COLO668 (cell line): ENCODE data around the gene DPP3.
"Not testable (repeated sequence)": the region's sequence is repeated elsewhere in the genome, so short reads cannot be mapped to it uniquely, and the experiment has no call there.

Source experiments
- DNase-seq: peaks from one replicate; lab custom pipeline; 2025; ENCODE audit not compliant: unreplicated experiment; lab: John Stamatoyannopoulos, UW

The DPP3 gene

DNA sequence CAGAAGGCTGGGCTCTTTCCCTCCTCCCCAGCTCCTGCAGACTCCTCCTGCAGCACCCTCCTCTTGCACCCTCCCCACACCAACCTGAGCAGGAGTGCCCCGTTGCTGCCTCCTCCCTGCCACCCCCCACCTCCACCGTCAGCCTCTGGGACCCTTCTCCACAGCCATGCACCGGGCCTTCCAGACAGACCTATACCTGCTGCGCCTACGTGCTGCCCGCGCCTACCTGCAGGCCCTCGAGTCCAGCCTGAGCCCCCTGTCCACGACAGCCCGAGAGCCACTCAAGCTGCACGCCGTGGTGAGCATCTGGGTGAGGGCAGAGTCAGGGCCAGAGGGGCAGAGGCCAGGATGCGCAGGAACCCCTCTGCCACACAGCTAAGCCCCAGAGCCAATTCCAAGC, 49.4 kb downstream of the DPP3 start:
- no peak for DNase-seq

DNA sequence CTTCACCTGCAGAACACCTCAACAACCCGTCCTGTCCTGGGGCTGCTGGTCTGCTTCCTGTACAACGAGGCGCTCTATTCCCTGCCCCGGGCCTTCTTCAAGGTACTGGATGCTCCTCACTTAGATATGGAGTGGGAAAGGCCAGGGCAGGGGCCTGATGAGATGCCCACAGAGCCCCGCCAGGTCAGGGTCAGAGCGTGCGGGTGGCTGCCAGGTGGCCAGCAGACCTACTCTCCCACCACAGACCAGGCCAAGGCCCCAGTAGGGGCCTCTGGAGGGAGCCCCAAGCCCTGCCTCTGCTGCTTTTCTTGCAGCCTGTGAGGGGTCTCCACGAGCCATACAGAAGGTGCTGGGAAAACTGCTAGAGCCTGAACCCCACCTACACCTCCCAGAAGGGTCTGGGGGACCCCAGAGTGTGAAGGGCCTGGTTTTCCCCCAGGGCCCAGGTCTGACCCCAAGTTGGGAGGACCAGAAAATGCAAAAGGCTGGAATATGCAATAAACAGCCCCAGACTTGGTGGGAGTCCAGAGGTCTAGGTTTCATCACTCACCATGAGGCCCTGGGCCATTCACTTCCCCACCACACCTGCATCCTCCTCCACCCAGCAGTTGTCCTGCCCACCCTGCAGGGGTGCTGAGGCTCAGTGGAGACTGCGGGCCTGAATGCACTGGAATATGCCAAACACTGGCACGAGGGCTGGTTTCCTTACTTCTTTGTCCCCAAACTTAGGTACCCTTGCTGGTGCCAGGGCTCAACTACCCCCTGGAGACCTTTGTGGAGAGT, 50.9 kb downstream of the DPP3 start:
- DNase-seq: no peak

DNA sequence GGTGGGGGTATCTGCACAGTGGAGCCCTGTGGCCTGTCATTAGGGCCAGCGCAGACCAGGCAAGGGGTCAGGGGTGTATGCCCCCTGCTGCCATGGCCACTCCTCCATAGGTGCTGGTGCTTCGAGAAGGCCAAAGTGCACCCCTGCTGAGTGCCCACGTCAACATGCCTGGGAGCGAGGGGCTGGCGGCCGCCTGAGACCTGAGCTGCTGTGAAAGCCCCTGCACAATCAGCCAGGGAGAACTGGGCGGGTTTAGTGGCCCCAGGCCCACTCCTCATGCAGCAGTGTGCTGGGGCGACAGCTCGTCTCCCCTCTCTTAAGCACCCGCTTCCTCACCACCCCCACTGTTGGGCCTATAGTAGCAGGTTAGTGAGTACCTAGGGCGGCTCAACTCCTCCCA, 51.6 kb downstream of the DPP3 start:
- no peak for DNase-seq

DNA sequence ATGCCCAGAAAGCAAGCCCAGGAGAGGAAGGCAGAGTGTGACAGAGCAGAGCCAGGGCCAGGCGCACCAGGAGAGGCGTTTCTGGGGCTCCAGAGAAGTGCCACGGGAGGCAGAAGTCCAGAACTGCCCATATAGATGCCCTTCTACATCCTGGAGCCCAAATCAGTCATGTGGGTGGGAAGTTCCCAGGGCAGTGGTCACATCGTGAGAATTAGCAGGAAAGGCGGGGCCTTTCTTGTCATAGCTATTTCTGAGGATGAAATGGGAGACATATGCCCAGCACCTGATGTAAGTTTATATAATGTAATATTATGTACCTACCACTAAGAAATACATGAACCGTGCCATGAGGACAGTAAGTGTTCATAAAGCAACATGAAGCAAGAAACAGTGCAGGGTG, 52.5 kb downstream of the DPP3 start:
- no peak for DNase-seq

DNA sequence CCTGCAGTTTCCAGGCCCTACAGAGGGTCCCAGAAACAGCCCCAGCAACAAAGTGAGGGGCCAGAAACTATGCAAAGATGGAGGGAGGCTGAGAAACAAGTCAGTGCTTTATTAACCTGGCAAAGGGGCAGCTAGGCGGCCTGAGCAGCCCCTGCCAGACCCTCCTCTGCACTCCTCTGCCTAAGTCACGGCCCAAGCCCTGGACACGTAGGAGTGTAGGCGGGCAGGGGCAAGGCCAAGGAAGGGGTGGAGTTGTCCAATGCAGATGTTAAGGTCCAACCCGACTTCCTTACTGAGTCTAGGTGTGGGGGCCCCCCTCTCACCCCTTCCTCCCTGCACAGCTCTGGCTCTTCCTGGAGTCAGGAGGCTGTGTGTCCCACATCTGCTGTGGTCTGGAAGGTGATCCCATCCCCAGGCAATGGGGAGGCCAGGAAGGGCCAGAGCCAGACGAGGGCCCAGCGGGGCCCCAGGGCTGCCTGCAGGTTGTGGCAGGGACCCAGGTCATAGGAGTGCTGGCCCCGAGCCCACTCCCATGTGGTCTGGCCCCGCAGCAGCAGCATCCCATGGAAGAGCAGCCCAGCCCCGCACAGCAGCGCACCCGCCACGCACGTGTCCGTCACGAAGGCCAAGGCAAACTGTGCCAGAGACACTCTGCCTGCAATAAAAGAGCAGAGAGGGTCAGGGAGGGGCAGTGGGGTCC, 59.1 kb downstream of the DPP3 start:
- no peak for DNase-seq

DNA sequence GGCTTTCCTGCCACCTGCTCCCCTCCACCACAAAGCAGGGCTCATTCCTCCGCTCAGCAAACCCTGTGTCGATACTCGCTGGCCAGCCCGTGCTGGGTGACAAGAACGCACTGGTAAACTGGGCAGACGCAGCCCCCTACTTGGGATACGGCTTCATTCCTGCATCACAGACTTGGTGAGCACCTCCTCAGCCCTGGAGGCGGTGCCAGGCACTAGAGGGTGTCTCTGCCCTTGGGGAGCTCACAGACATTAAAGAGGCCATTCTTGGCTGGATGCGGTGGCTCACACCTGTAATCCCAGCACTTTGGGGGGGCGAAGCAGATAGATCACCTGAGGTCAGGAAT, 59.6 kb downstream of the DPP3 start:
- no peak for DNase-seq

DNA sequence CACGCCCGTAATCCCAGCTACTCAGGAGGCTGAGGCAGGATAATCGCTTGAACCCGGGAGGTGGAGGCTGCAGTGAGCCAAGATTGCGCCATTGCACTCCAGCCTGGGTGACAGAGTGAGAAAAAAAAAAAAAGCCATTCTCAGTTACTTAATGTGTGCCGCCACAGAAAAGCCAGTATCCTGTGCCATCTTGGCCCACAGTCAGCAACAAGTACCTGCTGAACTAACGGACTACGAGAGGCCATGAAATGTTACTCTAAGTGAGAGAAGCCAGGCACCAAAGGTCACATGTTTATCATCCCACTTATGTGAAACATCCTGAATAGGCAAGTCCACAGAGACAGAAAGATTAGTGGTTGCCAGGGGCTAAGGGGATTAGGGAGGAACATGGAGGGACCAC, 60.4 kb downstream of the DPP3 start:
- DNase-seq: not testable (repeated sequence)

DNA sequence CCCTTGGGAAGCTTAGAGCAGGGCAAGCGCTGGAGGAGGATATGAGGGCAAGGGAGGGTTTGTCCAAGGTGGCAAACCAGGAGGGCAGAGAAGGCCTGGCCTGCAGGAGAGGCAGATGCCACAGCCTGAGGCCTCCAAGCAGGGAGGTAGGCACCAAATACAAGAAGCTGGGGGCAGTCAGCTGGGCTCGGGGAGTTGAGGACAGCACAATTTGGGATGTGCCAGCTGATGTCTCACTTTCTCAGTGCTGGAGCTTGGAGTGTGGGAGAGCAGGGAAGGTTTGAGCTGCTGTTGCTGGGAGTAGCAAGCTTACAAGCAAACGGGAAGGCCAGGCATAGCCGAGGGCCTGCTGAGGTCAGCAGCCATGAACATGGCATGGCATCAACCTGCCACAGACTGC, 61.7 kb downstream of the DPP3 start:
- DNase-seq: no peak

DNA sequence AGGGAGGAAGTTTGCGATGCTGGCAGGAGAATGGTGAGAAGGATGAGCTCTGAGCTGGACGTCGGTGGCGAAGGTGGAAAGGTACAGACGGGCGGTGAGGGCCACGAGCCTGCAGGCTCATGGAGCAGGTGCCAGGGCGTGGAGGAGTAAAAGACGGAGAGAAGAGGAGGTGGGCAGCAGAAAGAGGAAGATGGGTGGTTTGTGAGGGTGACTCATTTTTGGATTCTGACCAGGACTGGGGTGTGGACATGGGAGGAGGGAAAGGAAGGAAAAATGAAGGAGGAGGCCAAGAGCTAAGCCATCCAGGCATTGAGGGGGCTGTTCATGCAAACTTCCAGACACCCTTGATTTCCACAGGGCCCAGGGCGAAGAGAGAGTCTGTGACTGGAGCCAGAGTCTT, 62.1 kb downstream of the DPP3 start:
- DNase-seq: no peak

DNA sequence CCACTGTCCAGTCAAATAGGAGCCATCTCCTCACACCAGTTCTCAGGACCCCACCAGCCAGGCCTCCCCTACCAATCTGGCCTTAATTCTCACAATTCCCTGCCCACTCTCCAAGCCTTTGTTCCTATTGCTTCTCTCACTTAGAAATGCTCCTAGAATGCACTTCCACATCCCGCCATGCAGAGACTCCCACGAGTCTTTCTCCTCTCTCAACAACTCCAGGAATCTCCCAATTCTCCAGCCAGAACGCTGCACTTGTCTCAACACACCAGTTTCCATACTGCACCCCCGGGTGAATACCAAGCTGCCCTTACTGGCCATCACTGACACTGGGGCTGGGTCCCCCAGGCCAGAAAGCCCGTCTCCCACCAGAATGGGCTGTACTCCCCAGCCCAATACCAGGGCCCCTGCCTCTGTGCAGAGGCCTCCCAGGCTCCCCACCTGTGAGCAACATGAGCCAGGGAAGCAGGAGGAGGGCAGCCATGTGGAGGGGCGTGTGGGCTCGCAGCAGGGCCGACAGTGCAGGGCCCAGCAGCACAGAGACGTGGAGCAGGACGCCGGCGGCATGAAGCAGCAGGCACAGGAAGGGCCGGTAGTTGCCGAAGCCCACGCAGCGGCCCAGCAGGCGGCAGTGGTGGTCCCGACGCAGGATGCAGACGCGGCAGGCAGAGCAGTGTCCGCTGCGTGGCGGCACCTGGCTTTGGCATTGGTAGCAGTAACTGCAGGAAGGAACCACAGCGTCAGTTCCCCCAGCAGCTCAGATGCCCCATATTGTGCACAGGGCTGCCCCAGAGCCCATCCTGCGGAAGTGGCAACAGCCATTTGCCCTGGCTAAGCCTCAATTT, 63.3 kb downstream of the DPP3 start:
- no peak for DNase-seq

DNA sequence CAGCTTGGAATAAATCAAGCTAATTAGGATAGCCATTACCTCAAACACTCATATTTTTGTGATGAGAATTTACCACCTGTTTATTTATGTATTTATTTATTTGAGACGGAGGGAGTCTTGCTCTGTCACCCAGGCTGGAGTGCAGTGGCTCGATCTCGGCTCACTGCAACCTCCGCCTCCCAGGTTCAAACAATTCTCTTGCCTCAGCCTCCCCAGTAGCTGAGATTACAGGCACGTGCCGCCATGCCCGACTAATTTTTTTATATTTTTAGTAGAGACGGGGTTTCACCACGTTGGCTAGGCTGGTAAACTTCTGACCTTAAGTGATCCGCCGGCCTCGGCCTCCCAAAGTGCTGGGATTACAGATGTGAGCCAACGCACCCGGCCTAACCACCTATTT, 64.7 kb downstream of the DPP3 start:
- DNase-seq: not testable (repeated sequence)

DNA sequence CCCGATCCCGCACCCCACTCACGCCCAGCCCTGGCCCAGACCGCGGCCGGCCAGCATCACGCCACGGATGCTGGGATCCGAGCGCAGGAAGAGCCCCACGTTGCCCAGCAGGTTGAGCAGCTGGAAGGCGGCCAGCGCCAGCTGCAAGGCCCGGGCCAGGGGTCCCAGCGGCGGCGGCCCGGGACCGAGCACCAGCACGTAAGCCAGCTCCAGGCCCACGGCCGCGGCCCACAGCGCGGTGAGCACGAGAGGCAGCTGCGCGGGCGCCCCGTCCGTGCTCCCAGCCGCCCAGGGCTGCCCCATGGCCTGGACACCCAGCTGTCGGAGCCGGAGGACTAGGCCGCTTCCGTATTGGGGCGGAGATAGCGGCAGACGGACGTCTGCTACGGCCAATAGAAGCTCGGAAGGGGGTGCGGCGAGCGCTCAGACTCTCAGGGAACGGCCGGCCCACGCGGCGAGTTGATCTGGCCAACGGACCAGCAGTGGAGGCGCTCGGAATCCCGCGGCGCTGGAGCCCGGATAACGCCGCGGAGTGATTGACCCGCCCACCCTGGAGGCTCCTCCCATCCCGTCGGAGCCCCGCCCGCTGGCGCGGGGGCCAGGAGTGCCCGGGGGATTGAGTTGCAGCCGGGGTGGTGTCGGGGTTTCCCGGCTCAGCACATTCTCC, 65.6 kb downstream of the DPP3 start, which contains the start of gene ZDHHC24:
Gene ZDHHC24, minus strand, starts transcription at position 348 of the 667 bp plus-strand sequence. Its CDS starts 45 bp downstream, at position 303.
- DNase-seq: peak; percentile 97

DNA sequence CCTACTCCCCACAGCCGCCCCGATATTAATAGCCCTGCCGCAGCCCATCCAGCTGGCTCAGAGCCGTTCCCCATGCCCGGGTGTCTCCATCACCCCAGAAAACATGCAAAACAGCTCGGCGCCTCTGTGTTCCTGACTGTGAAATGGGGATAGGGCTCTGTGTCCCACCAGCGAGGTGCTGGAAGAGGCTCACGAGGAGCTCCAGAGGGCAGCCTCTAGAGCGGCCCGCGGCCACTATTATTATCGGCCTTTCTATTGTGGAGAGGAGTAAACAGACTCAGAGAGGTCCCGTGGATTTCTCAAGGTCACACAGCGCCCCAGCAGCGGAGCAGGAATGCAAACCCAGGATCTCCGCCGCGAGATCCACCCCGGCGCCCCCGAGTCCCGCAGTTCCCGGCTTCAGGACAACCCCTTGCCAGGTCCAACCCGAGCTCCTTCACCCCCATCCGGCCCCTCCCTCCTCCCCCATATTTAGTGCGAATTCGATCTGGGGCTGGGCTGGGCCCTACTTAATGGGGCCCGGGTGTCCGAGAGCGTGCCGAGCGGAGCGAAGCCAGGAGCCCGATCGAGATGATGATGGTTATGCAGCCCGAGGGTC, 66.2 kb downstream of the DPP3 start, which contains the start of gene ACTN3:
Gene ACTN3, plus strand, starts transcription at position 536 of the 598 bp plus-strand sequence. Its CDS starts 35 bp downstream, at position 571.
- DNase-seq: no peak

DNA sequence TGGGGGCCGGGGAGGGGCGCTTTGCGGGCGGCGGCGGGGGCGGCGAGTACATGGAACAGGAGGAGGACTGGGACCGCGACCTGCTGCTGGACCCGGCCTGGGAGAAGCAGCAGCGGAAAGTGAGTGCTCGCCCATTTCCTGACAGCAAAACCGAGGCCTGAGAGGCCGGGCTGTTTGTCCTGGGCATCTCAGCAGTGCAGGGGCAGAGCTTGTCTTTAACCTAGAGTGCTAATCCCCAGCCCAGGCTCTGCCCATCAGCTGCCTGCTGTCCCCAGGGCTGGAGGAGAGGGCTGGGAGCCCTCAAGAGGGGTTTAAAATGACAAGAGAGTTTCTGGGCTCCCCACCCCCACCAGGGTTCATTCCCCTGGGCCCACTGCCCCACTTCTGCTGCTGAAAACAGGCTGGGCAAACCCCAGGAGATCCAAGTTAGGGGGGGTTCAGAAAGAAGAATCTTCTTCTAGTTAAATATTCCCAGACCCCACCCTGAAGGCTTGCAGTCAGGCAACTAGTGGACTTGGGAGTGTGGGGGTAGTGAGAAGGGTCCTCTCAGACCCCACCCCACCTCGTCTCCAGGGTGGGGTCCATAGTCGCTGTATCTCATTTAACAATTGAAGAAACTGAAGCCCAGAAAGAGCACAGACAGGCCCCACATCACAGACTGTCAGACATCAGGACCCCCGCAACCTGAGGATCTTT, 66.9 kb downstream of the DPP3 start:
- DNase-seq: no peak

DNA sequence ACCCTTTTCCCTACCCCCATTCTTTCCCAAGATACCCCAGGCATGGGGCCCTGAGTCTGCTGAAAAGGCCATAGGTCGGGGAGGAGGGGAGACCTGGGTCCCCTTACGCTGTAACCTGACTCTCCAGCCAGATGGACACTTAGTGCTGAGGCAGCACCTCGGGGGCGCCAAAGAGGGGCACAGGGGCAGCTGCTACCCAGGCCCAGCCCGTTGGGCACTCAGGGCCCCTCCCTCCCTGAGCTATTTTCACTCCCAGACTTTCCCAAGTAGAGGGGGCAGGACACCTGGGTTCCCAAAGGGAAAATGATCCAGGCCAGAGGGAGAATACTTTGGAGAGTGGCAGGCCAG, 67.4 kb downstream of the DPP3 start:
- no peak for DNase-seq

DNA sequence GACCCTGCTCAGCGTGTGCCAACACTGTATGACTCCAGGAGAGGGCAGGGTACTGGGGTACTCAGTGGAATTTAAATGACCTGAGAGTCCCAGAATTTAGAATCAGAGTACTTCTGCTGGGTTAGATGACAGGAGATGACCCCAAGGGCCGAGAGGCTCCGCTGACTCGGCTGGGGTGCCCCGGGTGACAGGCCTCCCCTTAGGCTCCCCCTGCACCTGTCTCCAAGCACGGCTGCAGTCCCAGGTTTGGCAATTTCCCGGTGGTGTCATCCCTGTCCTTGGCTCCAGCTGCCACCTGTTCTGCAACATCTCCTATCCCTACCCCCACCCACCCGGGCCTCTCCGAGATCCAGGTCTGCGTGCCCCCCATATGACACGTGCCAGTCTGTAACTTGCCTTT, 67.8 kb downstream of the DPP3 start:
- peak; percentile 26 for DNase-seq

DNA sequence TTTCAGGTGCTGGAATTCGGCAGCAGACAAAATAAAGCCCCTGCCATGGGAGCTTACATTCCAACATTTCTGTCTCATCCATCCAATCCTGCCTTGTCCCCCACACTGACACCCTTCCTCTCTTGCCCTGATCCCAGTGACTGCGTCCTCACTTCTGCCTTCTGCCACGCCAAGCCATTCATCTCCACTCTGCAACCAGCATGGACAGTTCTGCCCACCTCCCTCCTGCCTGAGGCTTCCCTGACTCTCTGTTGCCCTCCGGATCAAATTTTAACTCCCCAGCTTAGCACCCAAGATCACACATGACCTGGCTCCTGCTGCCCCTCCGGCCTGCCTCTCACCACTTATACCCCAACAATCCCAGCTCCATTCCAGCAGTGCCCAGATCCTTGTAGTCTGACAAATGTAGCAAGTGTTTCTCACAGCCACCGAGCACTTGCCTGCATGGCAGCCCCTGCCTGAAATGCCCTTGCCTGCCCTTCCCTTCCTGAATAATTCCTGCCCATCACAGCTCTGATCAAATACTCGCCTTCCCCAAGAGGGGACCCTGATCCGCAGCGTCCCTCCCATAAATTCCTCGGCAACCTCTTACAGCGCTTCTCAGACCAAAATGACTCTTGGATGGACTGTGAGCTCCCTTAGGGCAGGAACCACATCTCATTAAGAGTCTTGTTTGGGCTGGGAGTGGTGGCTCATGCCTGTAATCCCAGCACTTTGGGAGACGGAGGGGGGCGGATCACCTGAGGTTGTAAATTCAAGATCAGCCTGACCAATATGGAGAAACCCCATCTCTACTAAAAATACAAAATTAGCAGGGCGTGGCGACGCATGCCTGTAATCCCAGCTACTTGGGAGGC, 68.8 kb downstream of the DPP3 start:
- no peak for DNase-seq

DNA sequence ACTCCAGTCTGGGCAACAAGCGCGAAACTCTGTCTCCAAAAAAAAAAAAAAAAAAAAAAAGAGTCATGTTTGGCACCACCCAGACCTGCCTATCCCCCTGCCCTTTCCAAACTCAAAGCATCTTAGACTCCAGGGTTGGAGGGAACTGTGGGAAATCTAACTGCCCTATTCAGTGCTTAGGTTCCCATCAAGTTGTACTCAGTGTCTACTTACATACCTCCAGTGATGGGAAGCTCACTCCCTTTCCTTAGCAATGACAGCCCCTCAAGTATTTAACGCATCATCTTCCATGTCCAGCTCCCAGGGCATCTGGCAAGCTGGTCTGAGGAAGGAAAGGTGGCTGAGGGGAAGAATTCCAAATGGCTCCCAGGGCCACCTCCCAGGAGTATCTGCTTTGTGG, 69.5 kb downstream of the DPP3 start:
- DNase-seq: no peak

DNA sequence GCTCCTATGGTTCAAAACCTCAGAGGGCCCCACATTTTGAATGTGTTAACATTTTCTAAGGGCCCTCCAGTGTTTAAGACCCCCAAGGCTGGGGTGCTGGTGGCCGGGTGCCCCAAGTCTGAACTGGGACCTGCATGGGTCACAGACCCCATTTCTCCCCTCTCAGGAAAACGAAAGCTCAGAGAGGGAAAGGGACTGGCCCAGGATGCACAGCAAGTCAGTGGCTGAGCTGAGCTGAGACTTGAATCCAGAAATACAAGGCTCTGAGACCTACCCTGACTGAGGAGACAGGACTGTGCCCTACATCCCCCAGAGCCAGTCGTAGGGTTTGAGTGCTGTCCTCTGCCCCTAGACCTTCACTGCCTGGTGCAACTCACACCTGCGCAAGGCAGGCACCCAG, 70.7 kb downstream of the DPP3 start:
- DNase-seq: no peak
